ENCODE results near the gene GOSR1.

GRCh38 chr17:30526401-30526800 is 49.2 kb downstream of the GOSR1 start:
- TF ChIP-seq CTCF (IDR thresholded peaks at IDR 0.05) = no peak
- no peak for TF ChIP-seq POLR2A (IDR thresholded peaks at IDR 0.05)
- no peak for TF ChIP-seq POLR2AphosphoS5 (IDR thresholded peaks at IDR 0.05)

Data from prostate gland (tissue), 2 donors.